Activated CD4-positive, alpha-beta T cell treated with anti-CD3 and anti-CD28 coated beads for 36 hours (primary cell): ENCODE results near the gene MROH7. TPM values are rescaled to one million over a fixed set of nuclear protein-coding genes. Genes with fewer than 3 reads are reported as not detected.

Experiments used
- ATAC-seq: fragments of 200-7000 bp; cut with Tn5 transposase; one replicate; pipeline ENCODE4 v1.10.0; 2021; ENCODE audit warnings: mild to moderate bottlenecking, moderate library complexity
- CTCF ChIA-PET: fragments of 350-600 bp; sonication (Branson Sonifier 250); formaldehyde crosslinking; loops from one replicate; lab custom pipeline; 2021; ENCODE audit warnings: antibody characterized with exemption; lab: Charles Lee
- POLR2A ChIA-PET: fragments of 350-600 bp; sonication (Branson Sonifier 250); formaldehyde crosslinking; loops from one replicate; lab custom pipeline; 2021; ENCODE audit warnings: antibody characterized with exemption, inconsistent platforms; lab: Charles Lee
- DNase-seq: peaks from one replicate; pipeline ENCODE4 v3.0.0-alpha.2; 2020
- H3K27ac Mint-ChIP-seq: one replicate; pipeline ENCODE4 v1.8.0; 2021; ENCODE audit warnings: mixed read lengths
- H3K27me3 Mint-ChIP-seq: one replicate; pipeline ENCODE4 v1.8.0; 2021; ENCODE audit warnings: mixed read lengths
- H3K36me3 Mint-ChIP-seq: one replicate; pipeline ENCODE4 v1.8.0; 2021; ENCODE audit warnings: low read depth, mixed read lengths
- H3K4me1 Mint-ChIP-seq: one replicate; pipeline ENCODE4 v1.8.0; 2021; ENCODE audit warnings: mixed read lengths
- H3K4me3 Mint-ChIP-seq: one replicate; pipeline ENCODE4 v1.8.0; 2021; ENCODE audit warnings: mild to moderate bottlenecking, moderate library complexity, mixed read lengths
- H3K9me3 Mint-ChIP-seq: one replicate; pipeline ENCODE4 v1.8.0; 2021; ENCODE audit warnings: low read depth, mixed read lengths
- intact Hi-C, 2 experiments: fragments of 100-400 bp; cut with DNase I in 1 of 2; cut with micrococcal nuclease in 1 of 2; formaldehyde crosslinking; loops; one replicate each; pipeline versions ENCODE4 v1.14.2 to v1.15.1; 2022 to 2024; cut with DNase I, micrococcal nuclease
- total RNA-seq, 2 experiments: library from RNA; stranded (reverse); gene quantifications; one replicate each; pipeline ENCODE4 v1.2.3, GENCODE V29; 2021

MROH7 gene
- total RNA-seq, 2 experiments from 2014 or later, result 0.16 to 0.25 TPM

DNA sequence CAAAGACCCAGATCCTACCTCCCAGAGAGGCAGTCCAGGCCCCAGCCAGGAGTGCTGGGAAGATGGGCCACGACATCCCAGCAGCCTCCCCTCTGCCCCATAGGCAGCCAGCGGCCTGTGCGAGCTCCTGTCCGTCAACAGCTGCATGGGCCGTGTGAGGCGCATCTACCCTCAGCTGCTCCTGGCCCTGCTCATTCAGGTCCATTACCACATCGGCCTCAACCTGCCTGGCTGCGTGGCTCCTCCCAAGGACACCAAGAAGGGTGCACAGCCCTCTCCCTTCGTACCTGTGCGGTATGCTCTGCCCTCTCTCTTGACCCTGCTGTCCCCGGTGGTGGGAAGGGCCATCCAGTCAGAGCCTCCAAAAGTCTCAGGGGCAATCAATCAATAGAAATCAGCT lies 44.6 kb downstream of the MROH7 start:
- Mint-ChIP-seq H3K9me3 (no peaks in the 10 kb centered on the region), H3K36me3 (no peaks in the 10 kb centered on the region), H3K4me1 (no peaks in the 10 kb centered on the region), H3K4me3 (no peak overlapping the region), H3K27me3 (no peaks in the 10 kb centered on the region), H3K27ac (no peak overlapping the region)
- CTCF ChIA-PET, result interaction anchor here (1.0 kb wide), 1 partner anchor 26 kb away, joined by 3 read pairs; no protein-coding TSS in a partner anchor
- POLR2A ChIA-PET, result no interaction called here
- intact Hi-C loops, result no loop called here
- ATAC-seq, result no peak
- no peak for DNase-seq

DNA sequence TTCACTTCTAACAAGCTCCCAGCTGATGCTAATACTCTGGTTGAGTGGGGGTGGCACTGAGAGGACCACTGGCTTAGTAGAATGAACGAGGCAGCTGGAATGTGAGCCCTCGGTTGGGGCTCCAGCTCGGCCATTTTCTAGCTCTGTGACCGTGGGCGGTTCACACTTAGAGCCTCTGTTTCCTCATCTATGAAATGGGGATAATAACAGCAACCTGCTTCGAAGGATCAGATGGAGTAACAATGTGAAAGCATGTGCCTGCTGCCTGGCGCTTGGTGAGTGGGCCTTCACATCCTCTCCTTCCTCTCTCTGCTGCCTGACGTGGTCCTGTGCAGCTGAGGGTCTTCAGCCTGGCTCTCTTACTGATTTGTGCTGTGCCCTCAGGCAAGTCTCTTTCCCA lies 53.2 kb downstream of the MROH7 start:
- ATAC-seq (no peak), DNase-seq (no peak)
- CTCF ChIA-PET, result no interaction called here
- POLR2A ChIA-PET, result no interaction called here
- no peak overlapping the region for H3K4me3 Mint-ChIP-seq
- H3K4me1 Mint-ChIP-seq, result peaks cover 6% of the 10 kb centered on the region
- H3K27ac Mint-ChIP-seq, result no peak overlapping the region
- H3K27me3 Mint-ChIP-seq, result peaks cover 5% of the 10 kb centered on the region
- intact Hi-C loops, result no loop called here
- H3K9me3 Mint-ChIP-seq, result no peaks in the 10 kb centered on the region
- no peaks in the 10 kb centered on the region for H3K36me3 Mint-ChIP-seq

DNA sequence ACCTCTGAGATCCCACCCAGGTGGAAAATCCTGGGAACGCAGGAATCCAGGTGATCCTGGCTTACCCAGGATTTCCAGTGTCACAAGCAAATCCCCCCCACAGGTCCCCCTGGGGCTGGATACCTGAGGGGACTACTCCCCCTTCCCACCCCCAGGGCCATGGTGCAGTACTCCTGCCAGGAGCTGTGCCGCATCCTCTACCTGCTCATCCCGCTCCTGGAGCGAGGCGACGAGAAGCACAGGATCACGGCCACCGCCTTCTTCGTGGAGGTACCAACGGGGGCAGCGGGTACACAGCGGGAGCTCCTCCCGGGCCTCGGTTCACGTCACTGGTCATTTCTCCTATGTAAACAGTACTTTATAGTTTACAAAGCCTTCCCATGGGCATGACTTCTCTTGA lies 53.6 kb downstream of the MROH7 start:
- no peaks in the 10 kb centered on the region for H3K36me3 Mint-ChIP-seq
- H3K9me3 Mint-ChIP-seq, result no peaks in the 10 kb centered on the region
- no peak overlapping the region for H3K4me3 Mint-ChIP-seq
- intact Hi-C loops, result no loop called here
- no peak overlapping the region for H3K27ac Mint-ChIP-seq
- DNase-seq (no peak), ATAC-seq (no peak)
- CTCF ChIA-PET, result no interaction called here
- peaks cover 6% of the 10 kb centered on the region for H3K4me1 Mint-ChIP-seq
- POLR2A ChIA-PET, result no interaction called here
- H3K27me3 Mint-ChIP-seq, result peaks cover 5% of the 10 kb centered on the region

DNA sequence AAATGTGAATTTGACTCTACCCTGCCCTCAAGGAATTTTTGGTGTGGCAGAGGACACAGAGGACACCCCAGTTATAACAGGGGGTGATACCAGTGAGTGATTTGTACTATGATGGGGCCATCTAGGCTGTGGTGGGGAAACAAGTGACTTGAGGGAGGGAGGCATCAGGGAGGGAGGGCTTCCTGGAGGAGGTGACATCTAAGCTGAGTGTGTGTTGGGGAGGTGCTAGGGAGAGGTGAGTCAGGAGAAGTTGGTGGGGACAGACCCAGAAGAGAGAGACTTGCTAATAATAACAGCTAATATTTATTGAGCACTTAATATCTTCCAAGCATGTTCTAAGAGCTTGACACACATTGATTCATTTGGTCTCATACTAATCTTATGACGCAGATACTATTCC lies 54.2 kb downstream of the MROH7 start:
- Mint-ChIP-seq H3K27ac (no peak overlapping the region), H3K4me3 (no peak overlapping the region), H3K36me3 (no peaks in the 10 kb centered on the region), H3K4me1 (peaks cover 6% of the 10 kb centered on the region), H3K27me3 (peaks cover 7% of the 10 kb centered on the region), H3K9me3 (no peaks in the 10 kb centered on the region)
- DNase-seq, result no peak
- intact Hi-C loops, result no loop called here
- POLR2A ChIA-PET, result no interaction called here
- CTCF ChIA-PET, result interaction anchor here (0.6 kb wide), 1 partner anchor 105 kb away, joined by 3 read pairs; no protein-coding TSS in a partner anchor
- ATAC-seq, result peak; percentile 33

DNA sequence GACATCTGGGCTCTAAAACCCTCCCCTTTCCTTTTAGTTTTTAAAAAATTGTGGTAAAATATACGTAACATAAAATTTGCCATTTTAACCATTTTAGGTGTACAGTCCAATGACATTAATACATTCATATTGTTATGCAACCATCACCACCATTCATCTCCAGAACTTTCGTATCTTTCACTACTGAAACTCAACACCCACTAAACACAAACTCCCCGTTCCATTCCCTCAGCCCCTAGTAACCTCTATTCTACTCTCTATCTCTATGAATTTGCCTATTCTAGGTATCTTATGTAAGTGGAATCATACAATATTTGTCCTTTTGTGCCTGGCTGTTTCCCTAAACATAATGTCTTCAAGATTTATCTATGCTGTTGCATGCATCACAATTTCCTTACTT lies 54.7 kb downstream of the MROH7 start:
- ATAC-seq, result peak; percentile 39
- POLR2A ChIA-PET, result no interaction called here
- peaks cover 6% of the 10 kb centered on the region for H3K4me1 Mint-ChIP-seq

DNA sequence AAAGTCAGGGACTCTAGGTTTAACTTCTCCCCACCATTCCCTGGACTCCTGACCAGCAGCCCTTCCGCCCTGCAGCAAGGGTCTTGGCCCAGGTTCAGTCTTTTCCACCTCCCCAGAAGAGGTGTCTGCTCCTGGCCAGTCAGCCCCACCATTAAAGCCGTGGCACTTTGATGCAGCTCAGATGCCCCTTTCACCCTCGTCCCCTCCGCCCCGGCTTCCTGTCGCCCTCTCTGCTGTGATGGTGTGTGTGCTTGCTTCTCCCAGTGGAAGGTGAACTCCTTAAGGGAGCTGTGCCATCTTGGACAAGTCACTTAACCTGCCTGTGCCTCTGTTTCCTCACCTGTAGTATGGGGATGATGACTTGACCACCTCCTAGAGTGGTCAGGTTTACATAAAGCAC lies 56.3 kb downstream of the MROH7 start:
- peaks cover 6% of the 10 kb centered on the region for H3K4me1 Mint-ChIP-seq
- no peaks in the 10 kb centered on the region for H3K36me3 Mint-ChIP-seq
- H3K27ac Mint-ChIP-seq, result no peak overlapping the region
- POLR2A ChIA-PET, result no interaction called here
- CTCF ChIA-PET, result no interaction called here
- DNase-seq (no peak), ATAC-seq (no peak)
- intact Hi-C loops, result no loop called here
- H3K9me3 Mint-ChIP-seq, result no peaks in the 10 kb centered on the region
- no peak overlapping the region for H3K4me3 Mint-ChIP-seq
- H3K27me3 Mint-ChIP-seq, result peaks cover 7% of the 10 kb centered on the region

More for the DNA sequence above, 54.7 kb downstream of the MROH7 start:
- DNase-seq, result no peak
- Mint-ChIP-seq H3K4me3 (no peak overlapping the region), H3K27ac (no peak overlapping the region), H3K27me3 (peaks cover 7% of the 10 kb centered on the region), H3K9me3 (no peaks in the 10 kb centered on the region), H3K36me3 (no peaks in the 10 kb centered on the region)
- intact Hi-C loops, result no loop called here
- CTCF ChIA-PET, result interaction anchor here (0.6 kb wide), 1 partner anchor 104 kb away, joined by 3 read pairs; no protein-coding TSS in a partner anchor

DNA sequence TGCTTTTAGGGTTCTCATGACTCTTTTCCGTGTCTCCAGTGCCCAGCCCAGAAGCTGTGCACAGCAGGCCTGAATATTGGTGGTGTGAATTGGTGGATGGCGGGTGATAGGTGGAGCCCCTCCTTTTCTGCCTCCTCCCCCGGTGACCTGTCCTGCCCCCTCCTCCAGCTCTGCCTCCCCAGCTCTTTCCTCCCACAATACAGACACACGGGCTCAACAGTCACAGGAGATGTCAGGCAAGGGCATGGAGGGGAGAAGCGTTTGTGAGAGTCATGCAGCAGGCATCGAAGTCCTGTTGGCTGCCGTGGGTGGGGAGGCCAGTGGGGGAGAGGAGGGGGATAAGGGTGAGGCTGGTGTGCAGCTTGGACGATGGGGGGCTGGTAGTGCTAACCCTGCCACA lies 56.8 kb downstream of the MROH7 start:
- no peak overlapping the region for H3K27ac Mint-ChIP-seq
- CTCF ChIA-PET, result no interaction called here
- H3K36me3 Mint-ChIP-seq, result no peaks in the 10 kb centered on the region
- H3K4me1 Mint-ChIP-seq, result peaks cover 6% of the 10 kb centered on the region
- peaks cover 7% of the 10 kb centered on the region for H3K27me3 Mint-ChIP-seq
- POLR2A ChIA-PET, result no interaction called here
- ATAC-seq (no peak), DNase-seq (no peak)
- no peaks in the 10 kb centered on the region for H3K9me3 Mint-ChIP-seq
- no peak overlapping the region for H3K4me3 Mint-ChIP-seq
- intact Hi-C loops, result no loop called here

DNA sequence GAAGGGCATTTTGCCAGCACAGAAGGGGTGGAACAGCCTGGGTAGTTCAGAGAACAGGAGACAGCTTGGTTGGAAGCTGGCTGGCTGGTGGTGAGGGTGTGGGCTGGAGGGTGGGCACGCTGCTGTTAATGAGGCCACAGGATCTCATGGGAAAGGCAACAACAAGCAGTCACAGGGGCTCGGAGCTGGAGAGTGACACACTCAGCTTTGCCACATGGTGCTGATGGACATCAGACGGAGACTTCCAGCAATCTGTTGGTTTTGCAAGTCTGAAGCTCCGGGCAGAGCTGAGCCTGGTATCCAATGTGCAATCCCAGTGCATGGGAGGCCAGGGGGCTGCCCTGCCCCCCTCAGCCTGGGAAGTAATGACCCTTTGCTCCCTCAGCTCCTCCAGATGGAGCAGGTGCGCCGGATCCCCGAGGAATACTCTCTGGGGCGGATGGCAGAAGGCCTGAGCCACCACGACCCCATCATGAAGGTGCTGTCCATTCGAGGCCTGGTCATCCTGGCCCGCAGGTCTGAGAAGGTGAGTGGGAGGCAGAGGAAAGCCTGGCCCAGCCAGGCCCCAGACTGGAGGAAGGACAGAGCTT lies 58.4 kb downstream of the MROH7 start:
- ATAC-seq (no peak), DNase-seq (no peak)
- ChIA-PET CTCF (no interaction called here), POLR2A (no interaction called here)
- peaks cover 7% of the 10 kb centered on the region for H3K27me3 Mint-ChIP-seq
- no peaks in the 10 kb centered on the region for H3K9me3 Mint-ChIP-seq
- no peak overlapping the region for H3K4me3 Mint-ChIP-seq
- no peaks in the 10 kb centered on the region for H3K36me3 Mint-ChIP-seq
- H3K27ac Mint-ChIP-seq, result no peak overlapping the region
- H3K4me1 Mint-ChIP-seq, result peaks cover 6% of the 10 kb centered on the region
- intact Hi-C loops, result no loop called here

DNA sequence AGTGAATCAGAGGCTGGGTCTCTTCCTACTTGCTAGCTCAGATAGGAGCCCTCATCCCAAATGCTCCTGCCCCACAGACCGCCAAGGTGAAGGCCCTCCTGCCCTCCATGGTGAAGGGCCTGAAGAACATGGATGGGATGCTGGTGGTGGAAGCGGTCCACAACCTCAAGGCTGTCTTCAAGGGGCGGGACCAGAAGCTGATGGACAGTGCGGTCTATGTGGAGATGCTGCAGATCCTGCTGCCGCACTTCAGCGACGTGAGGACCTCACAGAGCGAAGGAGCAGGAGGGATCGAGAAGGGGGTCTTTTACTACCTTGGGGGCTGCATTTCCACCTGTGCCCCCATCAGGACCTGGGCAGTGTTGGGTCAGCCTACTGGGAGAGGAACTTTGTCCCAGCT lies 59.5 kb downstream of the MROH7 start:
- H3K36me3 Mint-ChIP-seq, result no peaks in the 10 kb centered on the region
- ChIA-PET POLR2A (no interaction called here), CTCF (no interaction called here)
- ATAC-seq, result no peak
- DNase-seq, result no peak
- intact Hi-C loops, result no loop called here
- peaks cover 3% of the 10 kb centered on the region for H3K4me1 Mint-ChIP-seq
- H3K9me3 Mint-ChIP-seq, result no peaks in the 10 kb centered on the region
- H3K27ac Mint-ChIP-seq, result no peak overlapping the region
- H3K4me3 Mint-ChIP-seq, result no peak overlapping the region
- peaks cover 7% of the 10 kb centered on the region for H3K27me3 Mint-ChIP-seq

DNA sequence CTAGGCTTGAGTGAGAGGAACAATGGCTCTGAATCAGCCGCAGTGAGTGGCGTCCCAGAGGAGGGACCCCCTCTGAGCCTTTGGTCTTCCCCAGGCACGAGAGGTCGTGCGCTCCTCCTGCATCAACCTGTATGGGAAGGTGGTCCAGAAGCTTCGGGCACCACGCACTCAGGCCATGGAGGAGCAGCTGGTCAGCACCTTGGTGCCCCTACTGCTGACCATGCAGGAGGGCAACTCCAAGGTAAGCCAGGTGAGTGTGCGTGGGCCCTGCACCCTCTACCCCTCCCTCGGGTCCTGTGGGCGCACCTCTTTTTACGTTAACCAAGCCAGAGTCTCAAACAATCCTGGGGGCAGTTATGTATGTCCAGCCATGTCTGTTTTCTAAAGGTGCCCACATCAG lies 60.4 kb downstream of the MROH7 start:
- ATAC-seq, result no peak
- H3K9me3 Mint-ChIP-seq, result no peaks in the 10 kb centered on the region
- no peak overlapping the region for H3K27ac Mint-ChIP-seq
- CTCF ChIA-PET, result no interaction called here
- POLR2A ChIA-PET, result no interaction called here
- no peaks in the 10 kb centered on the region for H3K4me1 Mint-ChIP-seq
- H3K27me3 Mint-ChIP-seq, result peaks cover 5% of the 10 kb centered on the region
- DNase-seq, result no peak
- intact Hi-C loops, result no loop called here
- H3K4me3 Mint-ChIP-seq, result no peak overlapping the region
- H3K36me3 Mint-ChIP-seq, result no peaks in the 10 kb centered on the region

DNA sequence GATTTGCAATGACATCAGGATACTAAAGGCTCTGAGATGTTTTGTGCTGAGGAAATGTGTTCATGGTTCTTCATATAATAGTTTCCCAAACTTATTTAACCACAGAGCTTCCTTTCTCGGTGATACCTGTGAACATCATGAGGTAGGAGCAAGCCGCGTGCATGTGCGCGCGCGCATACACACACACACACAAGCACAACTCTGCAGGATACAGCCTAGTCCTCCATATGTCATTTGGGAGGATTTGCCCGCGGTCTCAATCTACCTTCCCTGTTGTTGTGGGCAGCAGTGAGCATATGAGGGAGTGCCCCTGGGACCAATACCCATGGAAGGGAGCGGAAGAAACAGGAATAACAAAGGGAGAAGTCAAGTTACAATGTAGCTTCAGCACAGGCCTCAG lies 61.9 kb downstream of the MROH7 start:
- H3K9me3 Mint-ChIP-seq, result no peaks in the 10 kb centered on the region
- CTCF ChIA-PET, result no interaction called here
- H3K27ac Mint-ChIP-seq, result no peak overlapping the region
- peaks cover 2% of the 10 kb centered on the region for H3K27me3 Mint-ChIP-seq
- H3K4me1 Mint-ChIP-seq, result no peaks in the 10 kb centered on the region
- DNase-seq (no peak), ATAC-seq (no peak)
- no peaks in the 10 kb centered on the region for H3K36me3 Mint-ChIP-seq
- POLR2A ChIA-PET, result no interaction called here
- H3K4me3 Mint-ChIP-seq, result no peak overlapping the region
- intact Hi-C loops, result no loop called here

DNA sequence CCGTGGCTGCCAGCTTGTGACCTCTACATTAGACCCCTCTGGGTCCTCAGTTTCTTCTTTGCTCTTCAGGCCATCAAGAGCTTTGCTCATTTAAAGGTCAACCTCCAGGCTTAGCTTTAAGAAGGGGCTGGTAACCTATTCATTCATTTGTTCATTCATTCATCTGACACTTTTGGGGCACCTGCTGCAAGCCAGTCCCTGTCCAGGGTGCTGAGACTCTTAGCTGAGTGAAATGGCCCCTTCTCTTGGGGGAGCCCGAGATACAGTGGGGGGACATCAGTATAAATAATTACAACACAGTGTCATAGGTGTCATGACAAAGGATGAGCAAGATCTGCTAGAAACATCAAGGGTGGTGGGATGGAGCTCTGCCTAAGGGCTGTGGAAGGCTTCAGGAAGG lies 63.6 kb downstream of the MROH7 start:
- intact Hi-C loops, result no loop called here
- ATAC-seq (no peak), DNase-seq (no peak)
- Mint-ChIP-seq H3K36me3 (no peaks in the 10 kb centered on the region), H3K9me3 (no peaks in the 10 kb centered on the region), H3K4me1 (no peaks in the 10 kb centered on the region), H3K27ac (no peak overlapping the region), H3K27me3 (peaks cover 4% of the 10 kb centered on the region), H3K4me3 (no peak overlapping the region)
- ChIA-PET CTCF (interaction anchor here (0.6 to 1.2 kb wide), 2 partner anchors 96 to 952 kb away, joined by 3 to 4 read pairs; partner anchors contain the start of gene TTC22), POLR2A (no interaction called here)
